HG03025 (cell line): Measurements from ENCODE around the gene OR5T1.

ENCODE experiments used
- ATAC-seq: cut with Tn5 transposase; IDR thresholded peaks from one replicate; pipeline ENCODE4 v1.9.1; 2021; ENCODE audit warnings: mild to moderate bottlenecking, moderate library complexity; ENCODE audit not compliant: unreplicated experiment, low FRiP score

Gene OR5T1

DNA sequence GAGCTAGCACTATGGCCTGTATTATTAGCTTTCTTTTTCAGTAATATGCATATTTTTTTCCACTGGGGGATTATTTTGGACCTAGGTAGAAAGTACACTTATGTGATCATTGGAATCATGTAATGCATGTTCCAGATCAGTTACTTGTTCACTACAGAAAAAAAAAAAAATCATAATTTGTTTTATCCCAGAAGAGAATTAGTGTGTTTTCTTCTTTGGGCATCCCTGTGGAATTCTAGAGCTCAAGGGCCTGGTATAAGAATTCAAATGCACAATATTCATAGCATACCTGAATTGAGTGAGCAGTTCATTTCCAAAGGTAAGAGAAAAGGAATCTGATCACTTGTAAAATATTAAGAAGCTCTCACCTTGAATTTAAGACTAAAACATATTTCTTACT lies at the start of gene OR5T1:
Gene OR5T1, plus strand, starts transcription at position 301 of the 400 bp plus-strand sequence. CDS start 1,485 bp downstream, outside the sequence.
- ATAC-seq: no peak

GRCh38 chr11:56234155-56234554 lies 39.8 kb upstream of the OR5T1 start, which contains the start of gene OR5T2:
TSS of gene OR5T2 (minus strand) at chr11:56234255. CDS start at chr11:56233062, 1,193 bp downstream.
- ATAC-seq: no peak

DNA sequence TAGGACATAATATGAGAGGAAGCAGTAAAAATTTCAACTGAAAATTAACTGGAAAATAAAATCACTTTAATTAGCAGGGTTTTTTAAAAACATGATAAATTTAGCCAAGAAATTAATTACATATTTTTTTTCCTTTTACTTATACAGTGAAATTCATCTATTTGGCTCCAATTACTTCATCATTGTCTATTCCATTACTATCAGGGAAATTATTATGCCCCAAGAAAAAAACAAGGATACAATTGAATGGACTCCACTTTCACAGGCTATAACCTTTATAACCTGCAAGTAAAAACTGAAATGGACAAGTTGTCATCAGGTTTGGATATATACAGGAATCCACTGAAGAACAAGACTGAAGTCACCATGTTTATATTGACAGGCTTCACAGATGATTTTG lies 22.0 kb upstream of the OR5T1 start, which contains the start of gene OR5T3:
Gene OR5T3, plus strand, starts transcription at position 301 of the 400 bp plus-strand sequence. Its CDS starts 0 bp downstream, at position 301.
- ATAC-seq: no peak

GRCh38 chr11:56271092-56271491 lies 2.9 kb upstream of the OR5T1 start:
- no peak for ATAC-seq

DNA sequence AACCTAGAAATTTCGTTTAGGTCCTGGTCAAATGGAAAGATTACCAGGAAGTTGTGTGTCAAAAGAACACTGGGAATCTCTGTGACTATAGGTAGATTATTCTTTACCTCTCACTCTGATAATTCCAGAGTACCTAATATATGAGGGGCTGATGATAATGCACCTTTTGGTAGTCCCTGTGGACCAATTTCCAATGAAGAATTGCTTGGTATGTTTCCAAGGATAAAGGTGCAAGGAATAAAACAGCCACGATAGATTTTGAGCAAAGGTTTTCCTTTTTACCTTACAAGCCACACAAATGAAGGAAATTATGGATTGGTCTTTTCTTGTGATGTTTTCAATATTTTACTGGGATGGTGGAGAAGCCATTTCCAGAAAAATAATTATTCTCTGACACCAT lies 18.2 kb downstream of the OR5T1 start, which contains the start of gene OR8H1:
Gene OR8H1, minus strand, starts transcription at position 101 of the 400 bp plus-strand sequence. CDS start 1,192 bp downstream, outside the sequence.
- no peak for ATAC-seq

- no peak for ATAC-seq
These were observed 22.9 kb downstream of the OR5T1 start for GRCh38 chr11:56296898-56297297.

DNA sequence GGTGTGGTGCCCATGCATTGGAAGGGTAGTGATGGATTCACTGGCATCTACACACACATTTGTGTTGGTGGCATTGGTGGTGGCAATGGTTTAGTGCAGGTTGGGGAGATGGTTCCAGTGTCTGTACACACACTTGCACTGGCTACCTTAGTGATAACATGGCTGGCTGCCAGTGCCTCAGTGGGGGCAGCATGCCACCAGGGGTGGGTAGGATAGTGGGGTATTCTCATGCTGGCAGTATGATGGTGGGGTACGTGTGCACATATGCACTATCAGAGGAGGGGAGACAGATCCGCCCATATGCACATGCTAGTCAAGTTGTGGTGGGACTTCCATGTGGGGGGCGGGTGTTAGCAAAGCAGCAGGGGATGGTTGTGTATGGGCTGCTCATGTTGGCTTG lies 33.9 kb downstream of the OR5T1 start:
- ATAC-seq: no peak

DNA sequence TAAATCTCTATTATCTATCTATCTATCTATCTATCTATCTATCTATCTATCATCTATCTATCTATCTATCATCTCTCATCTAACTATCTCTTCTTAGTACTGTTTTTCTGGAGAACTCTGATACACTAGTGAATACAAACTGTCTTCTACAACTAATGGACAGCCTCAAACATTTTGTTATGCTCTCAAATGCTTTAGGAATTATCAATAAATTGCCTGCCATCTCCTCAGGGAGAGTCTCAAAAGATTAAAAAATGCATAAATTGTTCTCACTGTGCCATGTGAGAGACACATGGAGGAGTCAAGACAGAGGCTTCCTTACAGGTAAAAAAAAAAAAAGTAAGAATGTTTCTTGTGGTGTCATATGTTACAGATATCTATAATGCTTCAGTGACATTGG lies 40.9 kb downstream of the OR5T1 start, which contains the start of gene OR8K3:
Gene OR8K3, plus strand, starts transcription at position 301 of the 400 bp plus-strand sequence. CDS start 3,163 bp downstream, outside the sequence.
- no peak for ATAC-seq
